ENCODE results near the gene B3GALT4. TPM values are rescaled to one million over a fixed set of nuclear protein-coding genes. Genes with fewer than 3 reads are reported as not detected.

The B3GALT4 gene
- total RNA-seq, 2 experiments from 2014 or later, result 11.1 to 12.7 TPM

DNA sequence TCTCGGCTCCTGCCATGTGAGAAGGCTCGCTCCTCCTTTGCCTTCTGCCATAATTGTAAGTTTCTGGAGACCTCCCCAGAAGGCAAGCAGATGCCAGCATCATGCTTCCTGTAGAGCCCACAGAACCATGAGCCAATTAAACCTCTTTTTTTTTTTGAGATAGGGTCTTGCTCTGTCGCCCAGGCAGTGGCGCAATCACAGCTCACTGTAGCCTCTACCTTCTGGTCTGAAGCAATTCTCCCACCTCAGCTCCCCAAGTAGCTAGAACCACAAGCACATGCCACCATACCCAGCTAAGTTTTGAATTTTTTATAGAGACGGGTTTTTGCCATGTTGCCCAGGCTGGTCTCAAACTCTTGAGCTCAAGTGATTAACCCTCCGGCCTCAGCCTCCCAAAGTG lies 40.1 kb upstream of the B3GALT4 start:
- ATAC-seq (ENCODE audit: poor library complexity) (no peak), DNase-seq (no peak)
- Histone ChIP-seq H3K4me3 (ENCODE audit: low read length) (no peak overlapping the region), H3K4me1 (ENCODE audit: insufficient read depth, low read length) (no peaks in the 10 kb centered on the region), H3K36me3 (ENCODE audit: insufficient read depth, low read length) (no peaks in the 10 kb centered on the region), H3K27me3 (ENCODE audit: control insufficient read depth in 1 of 2, insufficient read depth in 2 of 2, low read length in 2 of 2) (peaks cover 11% of the 10 kb centered on the region in 2 experiments), H3K9me3 (ENCODE audit: control insufficient read depth in 1 of 2, insufficient read depth in 1 of 2, low read length in 2 of 2) (no peaks in the 10 kb centered on the region), H3K27ac (ENCODE audit: low read depth in 1 of 2, low read length in 2 of 2) (no peak overlapping the region)
- POLR2A ChIA-PET, result no interaction called here
- Mint-ChIP-seq H3K9me3 (no peaks in the 10 kb centered on the region), H3K27ac (no peak overlapping the region), H3K4me3 (no peak overlapping the region), H3K4me1 (ENCODE audit: low read depth) (peaks cover 8% of the 10 kb centered on the region), H3K27me3 (peaks cover 36% of the 10 kb centered on the region), H3K36me3 (ENCODE audit: low read depth) (no peaks in the 10 kb centered on the region)
- TF ChIP-seq, protein P1, sequence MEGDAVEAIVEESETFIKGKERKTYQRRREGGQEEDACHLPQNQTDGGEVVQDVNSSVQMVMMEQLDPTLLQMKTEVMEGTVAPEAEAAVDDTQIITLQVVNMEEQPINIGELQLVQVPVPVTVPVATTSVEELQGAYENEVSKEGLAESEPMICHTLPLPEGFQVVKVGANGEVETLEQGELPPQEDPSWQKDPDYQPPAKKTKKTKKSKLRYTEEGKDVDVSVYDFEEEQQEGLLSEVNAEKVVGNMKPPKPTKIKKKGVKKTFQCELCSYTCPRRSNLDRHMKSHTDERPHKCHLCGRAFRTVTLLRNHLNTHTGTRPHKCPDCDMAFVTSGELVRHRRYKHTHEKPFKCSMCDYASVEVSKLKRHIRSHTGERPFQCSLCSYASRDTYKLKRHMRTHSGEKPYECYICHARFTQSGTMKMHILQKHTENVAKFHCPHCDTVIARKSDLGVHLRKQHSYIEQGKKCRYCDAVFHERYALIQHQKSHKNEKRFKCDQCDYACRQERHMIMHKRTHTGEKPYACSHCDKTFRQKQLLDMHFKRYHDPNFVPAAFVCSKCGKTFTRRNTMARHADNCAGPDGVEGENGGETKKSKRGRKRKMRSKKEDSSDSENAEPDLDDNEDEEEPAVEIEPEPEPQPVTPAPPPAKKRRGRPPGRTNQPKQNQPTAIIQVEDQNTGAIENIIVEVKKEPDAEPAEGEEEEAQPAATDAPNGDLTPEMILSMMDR (IDR thresholded peaks at IDR 0.05), result no peak
- CTCF ChIA-PET, result interaction anchor here (0.7 kb wide), 1 partner anchor 971 kb away, joined by 3 read pairs; no protein-coding TSS in a partner anchor
- intact Hi-C loops (cut with DNase I, micrococcal nuclease), result no loop called here

DNA sequence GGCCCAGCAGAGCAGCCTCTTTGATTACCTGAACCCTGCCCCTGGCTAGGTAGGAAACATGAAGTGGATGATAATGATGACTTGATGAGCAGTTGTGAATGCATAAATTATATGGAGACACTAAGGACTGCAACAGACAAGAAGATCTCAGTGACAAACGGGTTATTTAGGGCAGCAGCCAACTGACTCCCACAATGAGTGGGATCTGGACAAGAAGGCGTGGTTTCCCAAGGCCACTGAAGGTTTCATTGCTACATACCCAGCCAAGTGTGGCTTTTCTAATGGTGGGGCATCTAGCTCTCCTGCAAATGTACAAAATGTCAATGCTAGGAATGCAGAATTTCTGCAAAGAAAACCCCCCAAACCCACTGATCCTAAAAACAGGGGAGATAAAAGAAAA lies 39.2 kb upstream of the B3GALT4 start:
- ATAC-seq (ENCODE audit: poor library complexity), result no peak
- POLR2A ChIA-PET, result interaction anchor here (1.1 kb wide), 1 partner anchor 11 kb away, joined by 3 read pairs; no protein-coding TSS in a partner anchor

DNA sequence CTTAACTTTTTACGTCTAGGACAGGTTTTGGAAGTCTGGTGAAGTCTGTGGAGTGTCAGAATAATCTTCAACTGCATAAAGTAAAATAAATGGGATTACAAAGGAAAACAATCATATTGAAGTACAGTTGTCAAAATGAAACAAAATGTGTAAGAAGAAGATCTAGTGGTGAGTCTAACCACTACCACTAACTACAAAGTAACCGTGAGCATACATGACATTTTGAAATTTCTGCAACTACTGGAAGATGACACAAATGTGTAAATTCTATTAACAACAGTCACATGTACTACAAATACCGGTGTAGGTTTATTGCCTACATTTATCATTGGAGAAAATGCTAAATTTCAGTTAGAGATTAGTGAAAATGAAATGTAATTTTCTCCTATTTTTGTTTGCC lies 35.0 kb upstream of the B3GALT4 start:
- Mint-ChIP-seq H3K36me3 (ENCODE audit: low read depth) (no peaks in the 10 kb centered on the region), H3K9me3 (no peaks in the 10 kb centered on the region), H3K27me3 (peaks cover 5% of the 10 kb centered on the region), H3K4me3 (no peak overlapping the region), H3K27ac (peak overlapping the region; percentile 0), H3K4me1 (ENCODE audit: low read depth) (peaks cover 12% of the 10 kb centered on the region)
- ChIA-PET POLR2A (no interaction called here), CTCF (no interaction called here)
- Histone ChIP-seq H3K4me1 (ENCODE audit: insufficient read depth, low read length) (no peaks in the 10 kb centered on the region), H3K27me3 (ENCODE audit: control insufficient read depth in 1 of 2, insufficient read depth in 2 of 2, low read length in 2 of 2) (no peaks in the 10 kb centered on the region), H3K9me3 (ENCODE audit: control insufficient read depth in 1 of 2, insufficient read depth in 1 of 2, low read length in 2 of 2) (no peaks in the 10 kb centered on the region), H3K4me3 (ENCODE audit: low read length) (no peak overlapping the region), H3K36me3 (ENCODE audit: insufficient read depth, low read length) (no peaks in the 10 kb centered on the region), H3K27ac (ENCODE audit: low read depth in 1 of 2, low read length in 2 of 2) (no peak overlapping the region)
- ATAC-seq (ENCODE audit: poor library complexity) (peak; percentile 43), DNase-seq (no peak)
- intact Hi-C loops (cut with DNase I, micrococcal nuclease), result no loop called here
- TF ChIP-seq, protein P1 (IDR thresholded peaks at IDR 0.05), result no peak

More for the DNA sequence above, 39.2 kb upstream of the B3GALT4 start:
- Histone ChIP-seq H3K36me3 (ENCODE audit: insufficient read depth, low read length) (no peaks in the 10 kb centered on the region), H3K9me3 (ENCODE audit: control insufficient read depth in 1 of 2, insufficient read depth in 1 of 2, low read length in 2 of 2) (no peaks in the 10 kb centered on the region), H3K4me1 (ENCODE audit: insufficient read depth, low read length) (no peaks in the 10 kb centered on the region), H3K27me3 (ENCODE audit: control insufficient read depth in 1 of 2, insufficient read depth in 2 of 2, low read length in 2 of 2) (peaks cover 6 to 9% of the 10 kb centered on the region in 2 experiments), H3K4me3 (ENCODE audit: low read length) (no peak overlapping the region), H3K27ac (ENCODE audit: low read depth in 1 of 2, low read length in 2 of 2) (no peak overlapping the region)
- intact Hi-C loops (cut with DNase I, micrococcal nuclease), result no loop called here
- Mint-ChIP-seq H3K36me3 (ENCODE audit: low read depth) (no peaks in the 10 kb centered on the region), H3K4me3 (no peak overlapping the region), H3K27me3 (peaks cover 31% of the 10 kb centered on the region), H3K4me1 (ENCODE audit: low read depth) (peaks cover 12% of the 10 kb centered on the region), H3K9me3 (no peaks in the 10 kb centered on the region), H3K27ac (no peak overlapping the region)
- TF ChIP-seq, protein P1 (IDR thresholded peaks at IDR 0.05), result no peak
- CTCF ChIA-PET, result no interaction called here
- no peak for DNase-seq

Measured in CD4-positive, alpha-beta T cell (primary cell).